Measurements from ENCODE around the gene STN1.

Gene STN1

GRCh38 chr10:103854686-103855391 lies 63.1 kb downstream of the STN1 start:
- ChIA-PET POLR2A (no interaction called here), CTCF (interaction anchor here (1.2 to 4.4 kb wide), 4 partner anchors 33 to 149 kb away, joined by 3 to 41 read pairs (median 3); no protein-coding TSS in a partner anchor)
- TF ChIP-seq, protein P1, sequence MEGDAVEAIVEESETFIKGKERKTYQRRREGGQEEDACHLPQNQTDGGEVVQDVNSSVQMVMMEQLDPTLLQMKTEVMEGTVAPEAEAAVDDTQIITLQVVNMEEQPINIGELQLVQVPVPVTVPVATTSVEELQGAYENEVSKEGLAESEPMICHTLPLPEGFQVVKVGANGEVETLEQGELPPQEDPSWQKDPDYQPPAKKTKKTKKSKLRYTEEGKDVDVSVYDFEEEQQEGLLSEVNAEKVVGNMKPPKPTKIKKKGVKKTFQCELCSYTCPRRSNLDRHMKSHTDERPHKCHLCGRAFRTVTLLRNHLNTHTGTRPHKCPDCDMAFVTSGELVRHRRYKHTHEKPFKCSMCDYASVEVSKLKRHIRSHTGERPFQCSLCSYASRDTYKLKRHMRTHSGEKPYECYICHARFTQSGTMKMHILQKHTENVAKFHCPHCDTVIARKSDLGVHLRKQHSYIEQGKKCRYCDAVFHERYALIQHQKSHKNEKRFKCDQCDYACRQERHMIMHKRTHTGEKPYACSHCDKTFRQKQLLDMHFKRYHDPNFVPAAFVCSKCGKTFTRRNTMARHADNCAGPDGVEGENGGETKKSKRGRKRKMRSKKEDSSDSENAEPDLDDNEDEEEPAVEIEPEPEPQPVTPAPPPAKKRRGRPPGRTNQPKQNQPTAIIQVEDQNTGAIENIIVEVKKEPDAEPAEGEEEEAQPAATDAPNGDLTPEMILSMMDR (IDR thresholded peaks at IDR 0.05; ENCODE audit: control extremely low read depth, extremely low read depth, low read depth, missing control alignments): no peak
- DNase-seq (ENCODE audit: extremely low spot score): peak; percentile 51

GRCh38 chr10:103854265-103854685 lies 63.7 kb downstream of the STN1 start:
- POLR2A ChIA-PET: no interaction called here
- TF ChIP-seq, protein P1 (IDR thresholded peaks at IDR 0.05; ENCODE audit: control extremely low read depth, extremely low read depth, low read depth, missing control alignments): no peak
- CTCF ChIA-PET: interaction anchor here (1.2 to 4.4 kb wide), 3 partner anchors 34 to 148 kb away, joined by 3 to 41 read pairs (median 3); no protein-coding TSS in a partner anchor
- DNase-seq (ENCODE audit: extremely low spot score): no peak

DNA sequence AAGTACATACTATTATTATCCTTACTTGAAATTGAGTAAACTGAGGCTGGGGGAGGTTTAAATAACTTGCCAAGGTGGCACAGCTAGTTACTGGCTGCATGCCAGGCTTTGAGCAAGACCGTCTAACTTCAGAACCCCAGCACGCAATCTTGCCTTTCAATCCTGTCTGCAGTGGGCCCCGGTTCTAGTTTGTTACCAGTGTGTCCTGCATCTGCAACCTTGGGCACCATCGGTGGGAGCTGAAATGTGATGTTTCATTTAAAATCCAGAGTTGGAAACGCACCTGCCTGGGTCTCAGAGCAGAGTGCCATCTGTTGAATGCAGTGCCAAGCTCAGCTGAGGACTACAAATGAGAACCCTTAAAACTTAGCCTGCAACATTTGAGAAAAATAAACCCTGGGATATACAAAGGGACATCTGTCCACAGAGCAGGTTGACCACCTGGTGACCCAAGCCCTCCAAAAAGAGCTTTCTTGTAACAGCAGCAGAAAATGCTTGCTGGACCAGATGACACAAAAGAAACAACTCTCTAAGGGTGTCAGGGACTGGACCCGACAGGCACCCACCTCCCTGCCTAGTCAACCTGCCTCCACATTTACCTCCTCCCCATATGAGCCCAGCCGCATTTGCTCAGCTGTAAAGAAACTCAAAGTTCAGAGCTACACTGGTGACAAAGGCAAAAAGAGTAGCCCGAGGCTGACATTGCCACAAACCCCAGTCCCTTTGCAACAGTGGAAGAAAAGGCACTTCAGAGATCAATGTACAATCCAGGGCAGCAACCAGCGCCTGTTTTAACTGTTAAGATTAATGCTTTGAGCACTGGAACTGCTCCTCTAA lies 64.3 kb downstream of the STN1 start:
- CTCF ChIA-PET: interaction anchor here (1.2 to 4.4 kb wide), 6 partner anchors 26 to 147 kb away, joined by 3 to 41 read pairs (median 4); no protein-coding TSS in a partner anchor
- no peak for DNase-seq (ENCODE audit: extremely low spot score)
- POLR2A ChIA-PET: no interaction called here
- TF ChIP-seq, protein P1 (IDR thresholded peaks at IDR 0.05; ENCODE audit: control extremely low read depth, extremely low read depth, low read depth, missing control alignments): no peak

- ChIA-PET CTCF (interaction anchor here (1.2 to 4.4 kb wide), 4 partner anchors 25 to 141 kb away, joined by 3 to 41 read pairs (median 4); no protein-coding TSS in a partner anchor), POLR2A (no interaction called here)
- TF ChIP-seq, protein P1 (IDR thresholded peaks at IDR 0.05; ENCODE audit: control extremely low read depth, extremely low read depth, low read depth, missing control alignments): no peak
- DNase-seq (ENCODE audit: extremely low spot score): no peak
These were observed 65.1 kb downstream of the STN1 start for GRCh38 chr10:103852856-103853255.

DNA sequence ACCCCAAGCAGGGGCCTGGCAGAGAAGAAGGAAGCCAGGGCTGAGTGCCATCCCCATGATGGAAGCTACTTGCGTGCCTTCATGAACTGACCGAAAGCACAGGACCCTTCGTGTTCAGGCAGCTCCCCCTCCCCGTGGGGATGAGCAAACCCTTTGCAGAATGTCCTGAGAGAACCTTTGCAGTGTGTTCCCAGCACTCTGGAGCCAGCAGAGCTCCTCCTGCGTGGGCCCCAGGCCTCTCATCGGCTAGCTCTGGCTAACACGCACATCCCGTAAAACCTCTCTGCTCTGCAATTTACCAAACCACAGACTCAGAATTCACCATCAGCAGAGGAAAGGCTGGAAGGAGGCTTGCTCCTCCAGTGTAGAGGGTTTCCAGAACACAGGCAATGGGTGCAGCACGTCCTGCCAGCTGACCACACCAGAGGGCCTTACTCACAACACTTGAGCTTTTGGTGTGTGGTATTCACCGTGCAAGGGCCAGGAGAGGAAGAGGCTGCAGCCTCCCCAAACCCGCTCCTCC lies 65.7 kb downstream of the STN1 start:
- TF ChIP-seq, protein P1 (IDR thresholded peaks at IDR 0.05; ENCODE audit: control extremely low read depth, extremely low read depth, low read depth, missing control alignments): no peak
- CTCF ChIA-PET: interaction anchor here (1.0 to 4.4 kb wide), 3 partner anchors 10 to 140 kb away, joined by 3 to 41 read pairs (median 3); no protein-coding TSS in a partner anchor
- POLR2A ChIA-PET: no interaction called here
- no peak for DNase-seq (ENCODE audit: extremely low spot score)

- ChIA-PET POLR2A (no interaction called here), CTCF (interaction anchor here (1.0 to 4.4 kb wide), 2 partner anchors 29 to 139 kb away, joined by 3 to 41 read pairs; no protein-coding TSS in a partner anchor)
- TF ChIP-seq, protein P1 (IDR thresholded peaks at IDR 0.05; ENCODE audit: control extremely low read depth, extremely low read depth, low read depth, missing control alignments): no peak
- no peak for DNase-seq (ENCODE audit: extremely low spot score)
These were observed 66.7 kb downstream of the STN1 start for GRCh38 chr10:103851261-103851660.
